Measurements from ENCODE around the gene ALLC.
A peak's percentile ranks its signal among the peaks of the same experiment; 100 is the strongest.

The ALLC gene

GRCh38 chr2:3680548-3681345, 22.7 kb downstream of the ALLC start:
- no peak for DNase-seq

- no peak for DNase-seq
Observed at GRCh38 chr2:3681625-3682024, 23.6 kb downstream of the ALLC start.

GRCh38 chr2:3682811-3683210, 24.8 kb downstream of the ALLC start:
- no peak for DNase-seq

GRCh38 chr2:3683748-3684454, 25.9 kb downstream of the ALLC start:
- no peak for DNase-seq

- peak; percentile 7 for DNase-seq
Observed at GRCh38 chr2:3689998-3690748, 32.2 kb downstream of the ALLC start.

GRCh38 chr2:3692375-3692774, 34.4 kb downstream of the ALLC start:
- DNase-seq = peak; percentile 33

GRCh38 chr2:3696545-3696944, 38.5 kb downstream of the ALLC start:
- DNase-seq = no peak

GRCh38 chr2:3701071-3701470, 43.1 kb downstream of the ALLC start:
- DNase-seq = no peak

GRCh38 chr2:3703236-3703756, 45.3 kb downstream of the ALLC start, which contains the start of gene DCDC2C:
Gene DCDC2C (plus strand): TSS chr2:3703575. CDS start chr2:3703752, 177 bp downstream.
- no peak for DNase-seq

GRCh38 chr2:3703757-3704355, 45.9 kb downstream of the ALLC start:
- DNase-seq = no peak

GRCh38 chr2:3704692-3705091, 46.7 kb downstream of the ALLC start:
- no peak for DNase-seq

- DNase-seq = no peak
Observed at GRCh38 chr2:3705782-3706181, 47.8 kb downstream of the ALLC start.

GRCh38 chr2:3706892-3707291, 48.9 kb downstream of the ALLC start:
- no peak for DNase-seq

- no peak for DNase-seq
Observed at GRCh38 chr2:3708576-3708975, 50.6 kb downstream of the ALLC start.

GRCh38 chr2:3709225-3709624, 51.2 kb downstream of the ALLC start:
- DNase-seq = no peak

GRCh38 chr2:3712424-3712823, 54.4 kb downstream of the ALLC start:
- DNase-seq = no peak

- DNase-seq = no peak
Observed at GRCh38 chr2:3712831-3713503, 55.0 kb downstream of the ALLC start.

GRCh38 chr2:3718679-3719078, 60.7 kb downstream of the ALLC start:
- DNase-seq = no peak

GRCh38 chr2:3725002-3725401, 67.0 kb downstream of the ALLC start:
- no peak for DNase-seq

- no peak for DNase-seq
Observed at GRCh38 chr2:3725458-3726250, 67.7 kb downstream of the ALLC start.

- no peak for DNase-seq
Observed at GRCh38 chr2:3726511-3726910, 68.5 kb downstream of the ALLC start.

Measured in hematopoietic multipotent progenitor cell treated with erythropoietin and hydrocortisone succinate and interleukin-3 and kit ligand, for 8 days (in vitro differentiated cells).